ENCODE results near the gene PLA2G15.

Gene PLA2G15

GRCh38 chr16:68270353-68270752, 25.2 kb downstream of the PLA2G15 start:
- H3K27ac ChIP-seq (replicated peaks) = no peak overlapping the region
- DNase-seq (ENCODE audit: low read depth in 1 of 2, low spot score in 1 of 2) = no peak
- H3K4me3 ChIP-seq (replicated peaks; ENCODE audit: insufficient read depth, low read length) = no peak overlapping the region
- TF ChIP-seq GABPA (IDR thresholded peaks at IDR 0.05; ENCODE audit: low read depth) (no peak), REST (IDR thresholded peaks at IDR 0.05; ENCODE audit: insufficient replicate concordance, low read depth) (no peak), CTCF (IDR thresholded peaks at IDR 0.05; ENCODE audit: insufficient read depth, low read length) (no peak), SPI1 (IDR thresholded peaks at IDR 0.05; ENCODE audit: borderline replicate concordance, low read depth) (no peak)
- no peaks in the 10 kb centered on the region for H3K27me3 ChIP-seq (ENCODE audit: insufficient read depth, poor library complexity, severe bottlenecking)

- no peak overlapping the region for H3K4me3 ChIP-seq (replicated peaks; ENCODE audit: insufficient read depth, low read length)
- H3K27me3 ChIP-seq (ENCODE audit: insufficient read depth, poor library complexity, severe bottlenecking) = no peaks in the 10 kb centered on the region
- no peak for DNase-seq (ENCODE audit: low read depth in 1 of 2, low spot score in 1 of 2)
- H3K27ac ChIP-seq (replicated peaks) = no peak overlapping the region
- TF ChIP-seq CTCF (IDR thresholded peaks at IDR 0.05; ENCODE audit: insufficient read depth, low read length) (no peak), REST (IDR thresholded peaks at IDR 0.05; ENCODE audit: insufficient replicate concordance, low read depth) (no peak), SPI1 (IDR thresholded peaks at IDR 0.05; ENCODE audit: borderline replicate concordance, low read depth) (no peak), POLR2AphosphoS5 (IDR thresholded peaks at IDR 0.05; ENCODE audit: low read depth) (no peak), GABPA (IDR thresholded peaks at IDR 0.05; ENCODE audit: low read depth) (no peak)
Observed at GRCh38 chr16:68272507-68273209, 27.5 kb downstream of the PLA2G15 start.

- H3K27ac ChIP-seq (replicated peaks) = no peak overlapping the region
- TF ChIP-seq CTCF (IDR thresholded peaks at IDR 0.05; ENCODE audit: insufficient read depth, low read length) (no peak), POLR2AphosphoS5 (IDR thresholded peaks at IDR 0.05; ENCODE audit: low read depth) (no peak), REST (IDR thresholded peaks at IDR 0.05; ENCODE audit: insufficient replicate concordance, low read depth) (no peak), SPI1 (IDR thresholded peaks at IDR 0.05; ENCODE audit: borderline replicate concordance, low read depth) (no peak), GABPA (IDR thresholded peaks at IDR 0.05; ENCODE audit: low read depth) (no peak)
Observed at GRCh38 chr16:68273459-68273858, 28.3 kb downstream of the PLA2G15 start.

More at GRCh38 chr16:68273459-68273858, 28.3 kb downstream of the PLA2G15 start:
- Histone ChIP-seq H3K27me3 (ENCODE audit: insufficient read depth, poor library complexity, severe bottlenecking) (no peaks in the 10 kb centered on the region), H3K4me3 (replicated peaks; ENCODE audit: insufficient read depth, low read length) (no peak overlapping the region)
- no peak for DNase-seq (ENCODE audit: low read depth in 1 of 2, low spot score in 1 of 2)
